ENCODE measurements around the gene STOX2. TPM values are rescaled to one million over a fixed set of nuclear protein-coding genes. Genes with fewer than 3 reads are reported as not detected.

Gene STOX2
- total and polyA plus RNA-seq, 9 donors, result 3.8 to 9.7 (median 6.6) TPM

- Histone ChIP-seq H3K4me3 (ENCODE audit: low read length) (no peak overlapping the region), H3K9me3 (replicated peaks; ENCODE audit: control insufficient read depth, low read depth, low read length) (no peaks in the 10 kb centered on the region), H3K36me3 (ENCODE audit: control insufficient read depth, insufficient read depth, low read length) (no peaks in the 10 kb centered on the region), H3K4me1 (ENCODE audit: control insufficient read depth, insufficient read depth, low read length) (no peaks in the 10 kb centered on the region), H3K27me3 (ENCODE audit: control insufficient read depth, insufficient read depth, low read length) (peaks cover 2% of the 10 kb centered on the region), H3K27ac (ENCODE audit: low read length) (no peak overlapping the region)
- 41% methylated on average over 6 of the region's 9 CpGs for WGBS (ENCODE audit: insufficient coverage)
- peak; percentile 18 for DNase-seq
These were observed 37.9 kb upstream of the STOX2 start for GRCh38 chr4:183867247-183867646.

- DNase-seq, result no peak
- H3K9me3 ChIP-seq (replicated peaks; ENCODE audit: control insufficient read depth, low read depth, low read length), result no peaks in the 10 kb centered on the region
- no peak overlapping the region for H3K27ac ChIP-seq (ENCODE audit: low read length)
- WGBS (ENCODE audit: insufficient coverage), result no CpG with 5 or more reads among the region's 3 CpGs
- no peak overlapping the region for H3K4me3 ChIP-seq (ENCODE audit: low read length)
- H3K27me3 ChIP-seq (ENCODE audit: control insufficient read depth, insufficient read depth, low read length), result peaks cover 2% of the 10 kb centered on the region
- peaks cover under 1% of the 10 kb centered on the region for H3K4me1 ChIP-seq (ENCODE audit: control insufficient read depth, insufficient read depth, low read length)
- H3K36me3 ChIP-seq (ENCODE audit: control insufficient read depth, insufficient read depth, low read length), result no peaks in the 10 kb centered on the region
These were observed 34.1 kb upstream of the STOX2 start for GRCh38 chr4:183870997-183871396.

- WGBS (ENCODE audit: insufficient coverage), result no CpG with 5 or more reads among the region's 4 CpGs
- Histone ChIP-seq H3K9me3 (replicated peaks; ENCODE audit: control insufficient read depth, low read depth, low read length) (no peaks in the 10 kb centered on the region), H3K36me3 (ENCODE audit: control insufficient read depth, insufficient read depth, low read length) (no peaks in the 10 kb centered on the region), H3K27me3 (ENCODE audit: control insufficient read depth, insufficient read depth, low read length) (peaks cover 2% of the 10 kb centered on the region), H3K4me3 (ENCODE audit: low read length) (no peak overlapping the region), H3K27ac (ENCODE audit: low read length) (no peak overlapping the region), H3K4me1 (ENCODE audit: control insufficient read depth, insufficient read depth, low read length) (peaks cover 7% of the 10 kb centered on the region)
- DNase-seq, result peak; percentile 66
These were observed 33.5 kb upstream of the STOX2 start for GRCh38 chr4:183871581-183871980.

- no peaks in the 10 kb centered on the region for H3K9me3 ChIP-seq (replicated peaks; ENCODE audit: control insufficient read depth, low read depth, low read length)
- no peak for DNase-seq
- no peaks in the 10 kb centered on the region for H3K27me3 ChIP-seq (ENCODE audit: control insufficient read depth, insufficient read depth, low read length)
- no peak overlapping the region for H3K4me3 ChIP-seq (ENCODE audit: low read length)
- H3K27ac ChIP-seq (ENCODE audit: low read length), result no peak overlapping the region
- peaks cover 9% of the 10 kb centered on the region for H3K4me1 ChIP-seq (ENCODE audit: control insufficient read depth, insufficient read depth, low read length)
- WGBS (ENCODE audit: insufficient coverage), result 100% methylated on average over 1 of the region's 5 CpGs
- H3K36me3 ChIP-seq (ENCODE audit: control insufficient read depth, insufficient read depth, low read length), result no peaks in the 10 kb centered on the region
These were observed 32.6 kb upstream of the STOX2 start for GRCh38 chr4:183872531-183872930.

GRCh38 chr4:183873409-183874185 lies 31.5 kb upstream of the STOX2 start:
- Histone ChIP-seq H3K27me3 (ENCODE audit: control insufficient read depth, insufficient read depth, low read length) (no peaks in the 10 kb centered on the region), H3K27ac (ENCODE audit: low read length) (no peak overlapping the region), H3K36me3 (ENCODE audit: control insufficient read depth, insufficient read depth, low read length) (no peaks in the 10 kb centered on the region), H3K4me1 (ENCODE audit: control insufficient read depth, insufficient read depth, low read length) (peaks cover 9% of the 10 kb centered on the region), H3K9me3 (replicated peaks; ENCODE audit: control insufficient read depth, low read depth, low read length) (no peaks in the 10 kb centered on the region), H3K4me3 (ENCODE audit: low read length) (no peak overlapping the region)
- no peak for DNase-seq
- WGBS (ENCODE audit: insufficient coverage), result 87% methylated on average over 4 of the region's 7 CpGs

- H3K4me3 ChIP-seq (ENCODE audit: low read length), result no peak overlapping the region
- no peaks in the 10 kb centered on the region for H3K9me3 ChIP-seq (replicated peaks; ENCODE audit: control insufficient read depth, low read depth, low read length)
- 84% methylated on average over 9 of the region's 10 CpGs for WGBS (ENCODE audit: insufficient coverage)
- peaks cover 9% of the 10 kb centered on the region for H3K4me1 ChIP-seq (ENCODE audit: control insufficient read depth, insufficient read depth, low read length)
- no peak overlapping the region for H3K27ac ChIP-seq (ENCODE audit: low read length)
- H3K27me3 ChIP-seq (ENCODE audit: control insufficient read depth, insufficient read depth, low read length), result no peaks in the 10 kb centered on the region
- no peak for DNase-seq
- H3K36me3 ChIP-seq (ENCODE audit: control insufficient read depth, insufficient read depth, low read length), result no peaks in the 10 kb centered on the region
These were observed 29.8 kb upstream of the STOX2 start for GRCh38 chr4:183875251-183875825.

- WGBS (ENCODE audit: insufficient coverage), result 51% methylated on average over 11 of the region's 18 CpGs
- no peaks in the 10 kb centered on the region for H3K27me3 ChIP-seq (ENCODE audit: control insufficient read depth, insufficient read depth, low read length)
- peak; percentile 69 for DNase-seq
- H3K36me3 ChIP-seq (ENCODE audit: control insufficient read depth, insufficient read depth, low read length), result no peaks in the 10 kb centered on the region
- H3K27ac ChIP-seq (ENCODE audit: low read length), result no peak overlapping the region
- H3K4me3 ChIP-seq (ENCODE audit: low read length), result peak overlapping the region; percentile 31
- peaks cover 9% of the 10 kb centered on the region for H3K4me1 ChIP-seq (ENCODE audit: control insufficient read depth, insufficient read depth, low read length)
- no peaks in the 10 kb centered on the region for H3K9me3 ChIP-seq (replicated peaks; ENCODE audit: control insufficient read depth, low read depth, low read length)
These were observed 28.7 kb upstream of the STOX2 start for GRCh38 chr4:183876268-183876934.

- H3K27ac ChIP-seq (ENCODE audit: low read length), result no peak overlapping the region
- no peak for DNase-seq
- no CpG with 5 or more reads among the region's 4 CpGs for WGBS (ENCODE audit: insufficient coverage)
- H3K4me1 ChIP-seq (ENCODE audit: control insufficient read depth, insufficient read depth, low read length), result peaks cover 9% of the 10 kb centered on the region
- H3K4me3 ChIP-seq (ENCODE audit: low read length), result no peak overlapping the region
- H3K9me3 ChIP-seq (replicated peaks; ENCODE audit: control insufficient read depth, low read depth, low read length), result no peaks in the 10 kb centered on the region
- H3K27me3 ChIP-seq (ENCODE audit: control insufficient read depth, insufficient read depth, low read length), result no peaks in the 10 kb centered on the region
- no peaks in the 10 kb centered on the region for H3K36me3 ChIP-seq (ENCODE audit: control insufficient read depth, insufficient read depth, low read length)
These were observed 26.7 kb upstream of the STOX2 start for GRCh38 chr4:183878251-183878970.

GRCh38 chr4:183885205-183885720 lies 19.8 kb upstream of the STOX2 start:
- no peaks in the 10 kb centered on the region for H3K36me3 ChIP-seq (ENCODE audit: control insufficient read depth, insufficient read depth, low read length)
- no peak overlapping the region for H3K4me3 ChIP-seq (ENCODE audit: low read length)
- peaks cover 8% of the 10 kb centered on the region for H3K4me1 ChIP-seq (ENCODE audit: control insufficient read depth, insufficient read depth, low read length)
- H3K27ac ChIP-seq (ENCODE audit: low read length), result no peak overlapping the region
- WGBS (ENCODE audit: insufficient coverage), result 70% methylated on average over 6 of the region's 7 CpGs
- no peak for DNase-seq
- no peaks in the 10 kb centered on the region for H3K27me3 ChIP-seq (ENCODE audit: control insufficient read depth, insufficient read depth, low read length)
- no peaks in the 10 kb centered on the region for H3K9me3 ChIP-seq (replicated peaks; ENCODE audit: control insufficient read depth, low read depth, low read length)

- Histone ChIP-seq H3K27ac (ENCODE audit: low read length) (no peak overlapping the region), H3K4me3 (ENCODE audit: low read length) (no peak overlapping the region), H3K9me3 (replicated peaks; ENCODE audit: control insufficient read depth, low read depth, low read length) (no peaks in the 10 kb centered on the region), H3K36me3 (ENCODE audit: control insufficient read depth, insufficient read depth, low read length) (no peaks in the 10 kb centered on the region), H3K27me3 (ENCODE audit: control insufficient read depth, insufficient read depth, low read length) (no peaks in the 10 kb centered on the region), H3K4me1 (ENCODE audit: control insufficient read depth, insufficient read depth, low read length) (peaks cover 8% of the 10 kb centered on the region)
- no CpG with 5 or more reads among the region's 4 CpGs for WGBS (ENCODE audit: insufficient coverage)
- DNase-seq, result no peak
These were observed 17.8 kb upstream of the STOX2 start for GRCh38 chr4:183887351-183887750.
